GM19035 (cell line): Measurements from ENCODE around the gene CSGALNACT2.
A peak's percentile ranks its signal among the peaks of the same experiment; 100 is the strongest.

Experiments used
- ATAC-seq: cut with Tn5 transposase; IDR thresholded peaks from one replicate; pipeline ENCODE4 v1.9.1; 2021; ENCODE audit not compliant: unreplicated experiment

CSGALNACT2 gene

DNA sequence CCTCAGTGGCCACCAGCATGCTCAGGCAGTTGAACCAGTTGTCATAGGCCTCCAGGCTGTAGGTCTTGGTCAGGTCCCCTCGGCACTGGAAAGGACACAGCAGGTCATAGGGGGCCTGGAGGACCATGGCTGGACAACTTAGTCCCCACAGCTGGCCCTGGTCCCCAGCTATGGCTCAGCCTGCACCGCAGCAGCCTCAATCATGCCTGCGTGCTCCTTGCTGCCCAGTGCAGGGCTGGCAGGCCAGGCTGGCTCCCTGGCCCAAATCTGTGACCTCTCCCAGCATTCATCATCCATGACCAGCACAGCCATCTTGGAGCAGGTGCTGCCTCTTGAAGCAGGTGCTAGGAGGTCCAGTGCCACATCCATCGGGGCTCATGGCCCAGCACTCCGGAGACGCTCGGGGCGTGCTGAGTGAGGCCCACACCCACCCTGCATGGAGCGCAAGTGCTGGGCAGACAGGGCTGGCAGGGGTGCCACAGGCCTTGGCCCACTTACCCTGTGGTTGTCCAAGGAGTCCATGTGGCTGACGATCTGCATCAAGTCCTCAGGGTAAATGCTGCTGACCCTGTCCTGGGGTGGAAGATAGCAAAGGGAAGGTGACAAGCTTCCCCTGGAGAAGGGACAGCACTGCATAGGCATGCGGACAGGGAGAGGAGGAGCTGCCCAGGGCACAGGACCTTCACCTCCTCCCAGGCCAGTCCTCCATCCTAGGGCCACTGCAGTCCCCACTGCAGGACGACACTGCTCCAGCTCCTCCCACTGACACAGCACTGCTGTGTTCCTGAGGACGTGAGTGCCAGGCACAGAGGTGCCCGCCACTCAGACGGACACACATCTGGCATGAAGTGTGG lies 61.7 kb downstream of the CSGALNACT2 start:
- no peak for ATAC-seq

DNA sequence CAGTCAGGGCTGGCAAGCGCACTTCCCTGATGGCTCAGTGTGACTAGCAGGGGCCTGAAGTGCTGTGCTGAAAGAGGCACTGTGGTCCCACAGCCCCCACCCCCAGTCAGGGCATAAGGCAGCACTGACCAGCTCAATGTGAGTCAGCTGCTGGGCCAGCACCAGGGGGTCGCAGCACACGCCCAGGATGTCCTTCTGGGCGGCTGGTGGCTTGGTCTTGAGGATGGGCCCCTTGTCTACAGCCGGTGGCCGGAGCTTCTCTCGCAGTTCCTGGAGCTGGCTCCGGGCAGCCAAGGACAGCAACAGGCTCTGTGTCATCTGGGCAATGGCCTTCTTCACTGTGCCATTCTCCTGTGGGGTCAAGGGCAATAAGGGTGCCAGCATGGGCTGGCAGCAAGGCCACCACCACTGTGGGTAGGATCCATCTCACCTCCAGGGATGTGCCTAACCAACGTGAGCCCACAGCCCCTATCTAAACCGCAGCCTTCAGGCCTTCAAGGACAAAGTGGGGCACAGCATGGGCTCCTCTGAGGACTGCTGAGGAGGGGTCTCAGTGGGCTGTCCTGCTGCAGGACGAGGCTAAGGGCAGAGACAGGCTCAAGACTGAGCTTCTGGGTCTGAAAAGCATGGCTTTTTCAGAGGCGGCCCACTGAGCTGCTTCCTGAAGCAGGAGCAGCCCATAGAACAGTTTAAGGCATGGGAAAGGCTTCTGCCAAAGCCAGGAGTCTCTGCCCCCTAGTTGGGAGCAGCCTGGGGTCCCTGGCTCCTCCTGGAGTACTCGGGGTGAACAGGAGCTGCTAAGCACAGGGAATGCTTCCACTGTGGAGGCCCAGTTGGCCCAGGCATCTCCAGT lies 62.5 kb downstream of the CSGALNACT2 start:
- no peak for ATAC-seq

DNA sequence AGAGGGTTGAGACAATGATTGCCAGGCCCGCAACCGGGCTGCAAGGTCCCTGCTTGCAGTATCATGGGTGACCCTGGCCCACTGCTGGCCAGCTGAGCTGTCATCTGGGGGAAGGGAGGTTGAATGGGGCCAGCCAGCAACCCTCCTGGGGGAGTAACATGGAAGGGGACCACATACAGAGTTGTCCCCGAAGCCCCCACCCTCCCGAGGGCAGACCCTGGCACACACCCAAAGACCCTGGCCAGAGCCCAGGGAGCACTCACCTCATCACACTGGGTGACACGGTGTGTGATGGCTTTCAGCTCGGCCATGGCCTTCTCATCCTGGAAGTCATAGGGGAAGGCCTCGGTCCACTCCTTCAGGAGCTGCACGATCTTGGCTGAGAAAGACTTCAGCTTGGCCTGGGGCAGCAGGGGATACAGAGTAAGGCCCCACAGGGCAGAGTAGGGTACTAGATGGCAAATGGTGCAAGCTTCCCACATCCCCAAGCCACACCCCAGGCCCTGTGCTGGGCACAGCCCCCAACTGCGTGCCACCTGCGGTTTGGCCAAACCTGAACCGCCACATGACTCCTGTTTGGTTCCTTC lies 63.4 kb downstream of the CSGALNACT2 start:
- no peak for ATAC-seq

DNA sequence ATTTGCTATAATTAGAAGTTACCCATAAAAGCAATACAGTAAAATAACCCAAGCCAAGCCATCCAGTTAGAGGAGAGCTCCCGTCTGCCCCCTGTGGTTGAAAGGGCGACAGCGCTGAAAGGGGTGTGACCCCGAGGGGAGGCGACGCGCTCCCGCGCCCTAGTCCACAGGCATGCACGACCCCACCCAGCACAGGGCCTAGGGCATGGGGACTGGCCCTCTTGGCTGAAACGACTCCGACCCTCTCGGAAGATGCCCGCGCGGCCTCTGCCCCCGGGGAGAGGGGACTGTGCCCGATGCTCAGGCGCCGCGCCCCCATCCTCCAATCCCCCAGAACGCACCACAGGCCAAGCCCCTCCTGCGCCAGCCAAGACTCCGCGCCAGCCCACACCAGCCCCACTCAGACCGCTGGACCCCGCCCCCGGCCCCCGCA lies 64.0 kb downstream of the CSGALNACT2 start:
- ATAC-seq = peak; percentile 55

DNA sequence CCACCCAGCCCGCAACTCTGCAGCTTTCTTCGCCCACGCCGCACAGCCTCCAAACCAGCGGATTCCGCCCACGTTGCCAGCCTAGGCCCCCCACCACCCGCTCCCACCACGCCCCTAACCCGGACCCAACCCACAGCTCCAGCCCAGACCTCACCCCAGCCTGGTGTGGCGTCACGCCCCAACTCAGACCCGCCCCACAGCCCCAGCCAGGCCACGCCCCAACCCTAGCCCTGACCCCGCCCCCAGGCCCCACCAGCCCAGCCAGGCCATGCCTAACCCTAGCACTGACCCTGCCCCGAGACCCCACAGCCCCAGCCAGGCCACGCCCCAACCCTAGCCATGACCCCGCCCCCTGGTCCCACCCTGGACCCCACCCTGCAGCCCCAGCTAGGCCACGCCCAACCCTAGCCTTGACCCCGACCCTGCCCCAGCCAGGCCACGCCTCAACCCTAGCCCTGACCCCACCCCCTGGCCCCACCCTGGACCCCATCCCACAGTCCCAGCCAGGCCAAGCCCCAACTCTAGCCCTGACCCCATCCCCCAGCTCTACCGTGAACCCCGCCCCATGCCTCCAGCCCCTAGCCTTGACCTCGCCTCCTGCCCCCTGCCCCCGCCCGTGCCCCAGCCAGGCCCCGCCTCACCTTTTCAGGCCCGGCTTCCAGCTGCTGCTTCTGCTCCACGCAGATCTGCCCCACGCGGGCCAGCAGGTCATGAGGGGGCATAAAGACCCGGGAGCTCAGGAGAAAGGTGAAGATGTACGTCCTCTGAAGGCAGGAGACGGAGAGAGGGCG lies 64.6 kb downstream of the CSGALNACT2 start:
- ATAC-seq = peak; percentile 38

DNA sequence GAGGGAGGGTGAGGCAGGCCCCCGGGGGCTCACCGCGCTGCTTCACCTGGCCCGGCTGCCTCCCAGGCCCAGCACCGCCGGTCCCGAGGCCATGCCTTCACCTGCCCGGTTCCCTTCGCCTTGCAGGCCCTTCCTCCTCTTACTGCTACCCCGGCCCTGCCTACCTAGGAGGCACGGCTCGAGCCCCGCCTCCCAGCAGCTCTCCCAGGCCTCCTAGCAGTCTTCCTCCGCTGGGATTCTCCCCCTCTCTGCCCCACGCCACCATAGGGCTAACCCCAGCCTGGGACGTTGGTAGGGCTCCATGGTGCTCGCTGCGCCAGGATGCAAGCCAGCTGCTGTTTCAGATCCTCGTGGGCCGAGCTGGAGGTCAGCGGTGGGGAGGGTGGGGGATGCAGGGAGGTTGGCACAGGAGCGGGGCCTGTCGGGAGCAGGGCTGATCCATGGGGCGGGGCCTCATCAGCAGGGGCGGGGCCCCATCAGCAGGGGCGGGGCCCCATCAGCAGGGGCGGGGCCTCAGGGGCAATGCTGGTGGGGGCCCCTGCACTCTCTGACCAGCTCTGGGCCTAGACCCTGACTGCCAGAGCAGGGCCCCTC lies 65.3 kb downstream of the CSGALNACT2 start:
- ATAC-seq = no peak

DNA sequence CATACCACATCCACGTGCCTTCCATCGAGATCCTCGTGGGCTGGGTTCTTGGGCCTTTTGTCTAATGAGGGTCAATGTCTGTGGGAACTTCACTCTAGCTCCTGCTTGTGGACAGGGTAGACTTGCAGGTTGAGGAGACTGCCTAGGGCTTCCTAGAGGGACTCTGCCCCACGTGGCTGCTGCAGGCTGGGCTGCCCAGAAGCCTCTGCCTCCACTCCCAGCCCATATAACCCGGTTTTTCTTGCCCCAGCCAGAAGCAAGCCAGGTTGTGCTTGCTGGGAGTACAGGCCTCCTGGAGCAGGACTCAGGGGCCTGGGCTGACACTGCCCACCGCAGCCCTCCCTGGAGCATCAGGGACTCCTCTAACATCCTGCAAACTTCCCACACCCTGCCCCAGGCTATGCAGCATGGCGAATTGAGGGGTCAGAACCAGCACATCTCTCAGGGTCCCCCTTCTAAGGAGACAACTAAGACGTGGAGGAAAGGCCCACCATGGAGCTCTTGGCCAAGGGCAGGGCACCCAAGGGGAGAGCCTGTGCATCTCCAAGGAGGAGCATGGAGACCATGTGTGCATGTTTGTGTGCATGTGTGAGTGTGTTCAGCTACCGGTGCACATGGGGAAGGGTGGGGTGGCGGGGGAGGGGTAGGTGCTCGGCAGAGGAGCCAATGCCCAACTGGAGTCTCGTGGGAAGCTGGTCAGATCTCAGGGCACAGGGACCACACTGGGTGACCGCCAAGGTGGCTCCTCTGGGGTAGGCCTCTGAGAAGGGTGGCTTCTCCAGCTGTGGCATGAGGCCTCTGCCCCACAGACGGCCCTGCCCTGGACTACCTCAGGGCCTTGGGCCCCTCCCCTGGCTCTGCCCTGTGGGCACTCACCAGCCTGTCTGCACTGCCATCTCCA lies 66.0 kb downstream of the CSGALNACT2 start:
- ATAC-seq = no peak

DNA sequence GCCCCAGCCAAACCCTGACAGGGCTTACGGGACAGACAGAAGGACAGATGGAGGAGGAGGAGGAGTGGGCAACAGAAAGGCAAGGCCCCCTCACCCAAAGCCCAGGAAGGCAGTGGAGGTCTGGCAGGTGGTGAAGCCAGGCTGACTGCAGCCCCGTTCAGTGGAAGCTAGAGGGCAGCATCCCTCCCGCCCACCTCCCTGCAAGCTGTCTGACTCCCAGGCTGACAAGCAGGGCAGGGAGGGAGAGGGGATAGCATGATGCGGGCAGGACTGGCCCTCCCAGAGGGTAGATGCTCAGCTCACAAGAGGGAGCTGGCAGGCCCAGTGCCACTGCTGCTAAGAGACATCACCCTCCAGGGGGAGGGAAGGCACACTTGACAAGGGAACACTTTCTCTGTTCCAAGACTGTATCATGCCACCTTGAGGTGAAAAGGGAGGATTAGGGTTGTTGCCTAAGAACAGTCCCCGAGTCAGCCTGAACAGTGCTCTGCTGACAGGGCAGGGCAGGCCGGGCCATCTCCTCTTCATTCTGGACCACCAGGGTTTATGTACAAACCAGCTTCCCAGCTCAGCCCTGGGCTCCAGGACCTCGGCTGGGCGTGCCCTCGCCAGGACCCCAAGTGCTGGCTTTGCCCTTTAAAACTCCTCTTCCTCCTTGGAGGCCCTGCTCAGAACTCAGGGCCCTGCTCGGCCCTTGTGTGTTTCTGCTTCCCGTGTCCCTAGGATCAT lies 66.9 kb downstream of the CSGALNACT2 start:
- peak; percentile 58 for ATAC-seq

DNA sequence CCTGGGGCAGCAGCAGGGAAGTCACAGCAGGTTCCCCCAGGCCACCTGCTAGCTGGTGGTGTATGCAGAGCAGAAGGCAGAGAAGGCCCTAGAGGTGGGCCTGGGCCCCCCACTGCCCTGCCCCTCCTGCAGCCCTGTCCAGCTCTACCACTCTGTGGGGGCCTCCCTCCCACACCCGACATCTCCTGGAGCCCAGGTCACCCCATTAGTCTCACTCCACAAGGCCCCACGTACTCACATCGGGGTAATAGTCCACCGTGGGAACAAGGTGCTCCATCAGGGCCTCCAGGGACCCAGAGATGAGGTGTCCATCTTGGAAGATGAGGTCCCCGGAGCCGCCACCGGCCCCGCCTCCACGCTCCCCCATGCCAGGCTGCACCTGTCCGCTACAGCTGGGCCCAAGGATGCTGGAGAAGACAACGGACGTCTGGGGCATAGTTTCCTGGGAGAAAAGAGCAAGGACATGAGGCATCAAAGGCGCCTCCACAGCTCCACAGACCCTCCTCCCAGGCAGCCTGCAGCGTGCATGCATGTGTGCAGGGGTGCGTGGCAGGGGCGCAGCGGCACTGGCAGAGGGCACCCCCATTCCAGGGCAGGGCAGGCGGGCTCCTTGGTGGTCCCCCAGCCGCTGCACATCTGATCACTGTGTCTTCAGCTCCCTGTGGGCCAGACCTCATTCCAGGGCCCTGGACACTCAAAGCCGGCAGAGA lies 67.6 kb downstream of the CSGALNACT2 start:
- ATAC-seq = no peak

DNA sequence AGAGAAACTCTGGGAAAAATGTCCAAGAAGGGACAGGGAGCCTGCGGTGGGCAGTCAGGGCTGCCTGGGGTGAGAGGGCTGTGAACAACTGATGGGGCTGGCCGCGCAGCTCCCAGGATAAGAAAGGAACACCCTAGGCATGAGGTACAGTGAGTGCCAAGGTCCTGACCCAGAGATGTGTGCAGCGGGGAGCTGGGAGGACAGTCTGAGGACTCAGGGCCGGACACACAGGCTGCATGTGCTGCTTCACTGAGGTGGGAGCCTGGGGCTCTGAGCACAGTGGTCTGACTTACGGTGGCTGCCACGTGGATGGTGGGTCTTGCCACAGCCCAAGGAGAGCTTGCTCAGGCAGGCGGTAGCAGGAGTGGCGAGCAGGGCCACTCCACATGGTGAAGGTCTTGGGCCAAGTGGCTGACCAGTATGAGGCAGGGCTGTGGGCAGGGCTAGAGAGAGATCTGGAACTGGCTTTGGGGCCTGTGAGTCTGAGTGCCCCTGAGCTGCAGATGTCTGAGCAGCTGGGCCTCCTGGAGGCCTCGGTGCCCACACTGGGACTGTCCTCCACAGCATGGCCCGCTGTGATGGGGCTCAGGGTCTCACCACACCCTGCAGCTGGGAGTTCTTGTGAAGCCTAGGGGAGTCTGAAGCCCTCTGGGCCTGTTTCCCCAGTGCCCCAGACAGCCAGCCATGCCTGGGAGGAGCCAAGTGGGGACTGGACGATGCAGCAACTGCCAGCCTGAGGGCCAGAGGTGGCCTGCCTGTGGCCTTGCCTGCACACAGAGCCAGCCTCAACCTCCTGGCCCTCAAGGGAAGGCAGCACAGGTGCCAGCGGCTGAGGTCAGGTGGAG lies 68.4 kb downstream of the CSGALNACT2 start:
- no peak for ATAC-seq

DNA sequence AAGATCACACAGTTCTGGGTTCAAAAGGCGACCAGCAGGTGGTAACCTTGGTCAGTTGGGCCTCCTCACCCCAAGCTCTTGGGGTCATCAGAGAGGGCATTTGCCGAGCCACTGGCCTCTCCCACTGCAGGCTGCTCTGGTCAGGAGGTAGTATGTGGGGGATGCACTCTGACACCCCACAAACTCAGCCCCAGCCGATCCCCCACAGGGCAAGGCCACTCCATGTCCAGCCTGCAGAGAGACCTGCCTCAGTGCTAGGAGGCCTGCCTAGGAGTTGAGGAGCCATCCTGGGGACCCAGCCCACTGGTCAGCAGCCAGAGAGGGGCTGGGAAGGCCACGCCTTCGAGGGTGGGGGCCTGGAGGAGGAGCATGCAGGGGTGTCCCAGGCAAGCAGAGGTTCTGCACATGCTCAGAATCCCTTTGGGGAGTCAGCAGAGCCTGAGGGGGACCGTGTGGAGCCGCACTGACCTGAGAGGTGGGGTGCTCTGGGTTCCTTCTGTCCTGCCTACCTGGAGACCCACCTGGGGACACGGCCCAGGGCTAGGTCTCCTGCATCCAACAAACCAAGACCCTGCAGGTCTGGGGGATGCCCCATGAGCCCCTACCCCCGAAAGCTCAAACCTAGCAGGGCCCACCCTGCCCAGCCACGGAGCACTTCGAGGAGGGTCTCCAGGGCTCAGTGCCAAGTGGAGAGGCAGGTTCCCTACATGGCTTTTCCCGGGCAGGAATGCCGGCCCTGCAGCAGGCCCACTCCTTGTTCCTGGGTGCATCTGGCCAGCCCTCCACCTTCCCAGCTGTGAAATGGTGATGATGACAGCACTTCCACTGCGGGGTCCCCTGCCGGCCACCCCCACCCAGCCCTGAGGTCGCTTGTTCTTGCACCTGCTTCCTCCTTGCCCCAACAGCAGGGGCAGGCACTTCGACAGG lies 70.2 kb downstream of the CSGALNACT2 start:
- ATAC-seq = no peak

DNA sequence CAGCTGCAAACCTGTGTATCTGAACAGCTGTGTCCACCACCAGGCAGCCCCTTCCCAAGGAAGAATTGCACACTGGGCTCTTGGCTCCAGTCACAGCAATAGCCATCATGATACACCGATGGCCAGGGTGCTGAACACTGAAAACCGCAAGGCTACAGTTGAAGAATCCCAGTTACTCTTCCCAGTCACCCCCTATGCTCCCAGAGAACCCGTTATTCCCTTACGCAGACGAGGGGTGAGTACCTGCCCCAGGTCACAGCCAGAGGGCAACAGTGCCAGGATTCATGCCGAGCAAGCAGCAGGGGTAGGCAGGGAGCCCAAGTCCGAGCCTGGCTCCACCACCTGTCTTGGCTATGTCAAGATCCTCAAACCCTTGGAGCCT lies 70.8 kb downstream of the CSGALNACT2 start:
- ATAC-seq = no peak

DNA sequence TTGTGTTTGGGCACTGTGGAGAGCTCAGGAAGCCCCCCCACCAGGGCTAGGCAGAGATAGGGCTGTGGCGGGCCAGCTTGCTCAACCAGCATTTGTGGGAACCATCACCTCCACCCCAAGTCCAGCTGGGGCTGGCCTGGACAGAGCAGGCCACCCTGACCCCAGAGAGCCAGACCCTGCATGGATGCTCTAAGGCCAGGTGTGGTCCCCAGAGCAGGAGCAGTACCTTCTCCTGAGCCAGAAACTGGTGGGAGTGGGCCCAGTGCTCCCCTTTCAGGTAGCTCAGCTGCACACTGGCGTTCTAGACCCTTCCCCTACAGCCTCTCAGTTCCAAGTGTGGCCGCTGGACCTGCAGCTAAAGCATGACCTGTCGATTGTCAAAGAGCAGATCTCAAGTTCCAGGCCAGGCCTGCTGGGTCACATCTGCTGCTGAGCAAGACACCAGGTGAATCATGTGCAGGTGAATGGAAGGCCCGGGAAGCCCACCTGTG lies 71.5 kb downstream of the CSGALNACT2 start:
- no peak for ATAC-seq

DNA sequence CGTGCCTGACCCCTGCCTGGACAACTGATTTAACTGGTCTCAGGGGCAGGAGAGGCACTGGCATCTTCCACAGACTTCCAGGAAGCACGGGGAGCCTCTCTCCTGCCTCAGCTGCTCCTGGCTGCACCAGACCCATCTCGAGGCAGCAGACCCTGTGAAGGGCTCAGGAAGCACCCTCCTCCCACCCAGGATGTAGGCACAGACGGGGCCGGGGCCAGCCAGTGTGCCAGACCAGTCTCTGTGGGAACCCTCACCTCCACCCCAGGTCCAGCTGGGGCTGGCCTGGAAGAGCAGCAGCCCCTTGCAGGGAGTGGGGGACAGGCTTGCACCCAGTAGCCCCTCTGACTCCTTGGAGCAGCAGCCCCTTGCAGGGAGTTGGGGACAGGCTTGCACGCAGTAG lies 72.3 kb downstream of the CSGALNACT2 start:
- no peak for ATAC-seq

DNA sequence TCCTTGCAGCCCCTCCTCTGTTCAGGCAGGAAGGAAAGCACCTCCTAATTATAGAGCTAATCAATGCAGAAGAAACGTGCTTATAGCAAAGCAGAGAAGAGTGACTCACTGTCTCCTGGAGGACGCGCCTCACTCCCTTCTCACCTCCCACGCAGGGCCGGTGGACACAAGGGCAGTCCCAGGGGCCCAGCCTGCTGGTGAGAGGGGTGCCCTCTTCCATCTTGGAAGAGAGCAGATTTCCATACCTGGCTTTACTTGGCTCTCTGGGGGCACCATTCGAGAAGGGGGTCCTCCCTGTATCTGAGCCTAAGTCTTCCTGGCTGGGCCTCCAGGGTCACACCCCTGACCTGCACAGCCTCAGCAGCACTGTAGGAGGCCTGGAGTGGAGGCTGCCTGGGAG lies 72.8 kb downstream of the CSGALNACT2 start:
- no peak for ATAC-seq

DNA sequence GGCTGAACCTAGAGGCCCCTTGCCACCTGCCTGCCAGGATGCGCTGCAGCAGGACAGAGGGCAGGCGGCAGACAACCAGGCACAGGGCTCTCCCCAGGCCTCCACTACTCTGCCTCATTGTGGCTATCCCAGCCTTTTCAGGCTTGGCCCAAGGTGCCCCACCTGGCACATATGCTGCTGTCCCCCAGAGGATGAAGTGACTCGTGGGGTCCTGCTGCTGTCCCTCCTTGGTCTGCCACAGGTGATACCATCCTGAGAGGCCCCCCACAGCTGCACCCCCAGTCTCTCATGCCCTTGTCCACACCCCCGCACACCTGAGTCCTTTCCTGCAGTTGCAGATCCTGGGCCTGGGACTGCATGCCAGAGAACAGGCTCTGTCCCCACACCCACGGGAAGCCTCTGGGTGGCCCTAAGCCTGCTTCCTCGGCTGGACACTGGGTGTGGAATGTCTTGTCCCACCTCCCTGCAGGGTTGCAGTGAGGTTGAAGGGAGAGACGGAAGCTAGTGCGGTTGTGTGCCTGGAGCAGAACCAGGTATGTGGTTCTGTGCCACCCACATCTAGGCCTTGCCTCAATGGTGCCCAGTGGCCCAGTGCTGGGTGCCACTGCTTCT lies 73.3 kb downstream of the CSGALNACT2 start:
- ATAC-seq = no peak
